ENCODE data around the gene SCARB1. TPM values are rescaled to one million over a fixed set of nuclear protein-coding genes. Genes with fewer than 3 reads are reported as not detected.

SCARB1 gene
- total and polyA plus RNA-seq, 2 donors (not counting 3 experiments of a cell fraction or from before 2014, with no cell fraction given), result 125 to 141 TPM

DNA sequence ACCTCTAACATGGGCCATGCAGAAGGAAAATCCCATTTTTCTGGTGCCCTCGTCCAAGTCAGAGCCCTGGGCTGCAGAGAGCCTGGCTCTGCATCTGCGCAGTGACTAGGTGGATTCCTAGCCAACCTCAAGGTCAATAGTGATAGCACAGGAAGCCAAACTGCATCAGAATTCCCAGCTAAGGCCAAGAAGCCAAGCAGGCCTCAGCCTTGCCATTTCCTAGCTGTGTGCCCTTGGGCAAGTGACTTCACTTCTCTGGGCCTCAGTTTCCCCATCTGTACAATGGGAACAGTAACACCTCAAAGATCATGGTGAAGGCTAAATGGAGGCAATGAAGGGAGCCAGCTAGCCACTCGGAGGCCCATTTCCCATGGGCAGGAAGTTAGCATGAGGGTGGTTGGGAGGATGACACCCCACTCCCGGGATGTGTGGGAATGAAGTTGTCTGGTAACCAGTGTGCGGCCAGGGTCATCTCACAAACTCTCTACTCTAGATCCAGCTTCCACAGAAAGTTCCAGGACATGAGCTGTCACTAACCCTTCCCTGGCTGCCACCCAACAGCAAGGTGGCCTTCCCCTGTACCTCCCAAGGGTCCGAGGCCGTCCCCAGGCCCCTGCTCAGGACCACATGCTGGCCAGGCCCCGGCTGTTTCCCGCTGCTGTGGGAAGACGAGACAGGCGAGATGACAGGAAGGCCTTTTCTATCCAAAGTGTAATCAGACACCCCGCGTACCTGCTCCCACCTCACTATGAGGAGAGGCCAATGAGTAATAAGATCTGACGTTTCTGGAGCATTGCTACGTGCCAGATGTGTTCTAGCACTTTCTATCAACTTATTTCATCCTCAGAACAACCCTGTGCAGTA is 125.7 kb downstream of the SCARB1 start:
- no peak overlapping the region for H3K4me3 ChIP-seq (replicated peaks in 1 of 3; ENCODE audit: insufficient read depth in 1 of 3, low read depth in 1 of 3, low read length in 3 of 3)
- H3K27ac ChIP-seq (ENCODE audit: insufficient read depth, low read depth, low read length), result no peak overlapping the region
- peaks cover 37% of the 10 kb centered on the region for H3K4me1 ChIP-seq (ENCODE audit: control insufficient read depth, extremely low read depth, insufficient read depth, low read length)
- H4K20me1 ChIP-seq (replicated peaks; ENCODE audit: control insufficient read depth, extremely low read depth, insufficient read depth, low read length), result no peaks in the 10 kb centered on the region
- CTCF ChIA-PET, result interaction anchor here (1.3 to 1.6 kb wide), 2 partner anchors 11 to 17 kb away, joined by 3 read pairs; no protein-coding TSS in a partner anchor
- no peaks in the 10 kb centered on the region for H3K79me2 ChIP-seq (ENCODE audit: control insufficient read depth, insufficient read depth, low read length)
- H3K4me2 ChIP-seq (ENCODE audit: insufficient read depth, low read length), result no peak overlapping the region
- dilution Hi-C loops (cut with MboI; ENCODE audit: extremely low pct_ligation_motif_present, low sequenced_read_pairs), result loop anchor here (10.0 kb wide), 1 partner anchor 53 kb away; no protein-coding TSS in a partner anchor
- peaks cover 3% of the 10 kb centered on the region for H3K9me3 ChIP-seq (replicated peaks; ENCODE audit: control insufficient read depth, insufficient read depth, low read length)
- no peak overlapping the region for H3K9ac ChIP-seq (replicated peaks; ENCODE audit: extremely low read depth, insufficient read depth, low read length)
- intact Hi-C loops (cut with micrococcal nuclease), result no loop called here
- no peak for TF ChIP-seq FOS (IDR thresholded peaks at IDR 0.05; ENCODE audit: borderline replicate concordance, insufficient read depth, low read length)
- TF ChIP-seq POLR2AphosphoS5 (IDR thresholded peaks at IDR 0.05; ENCODE audit: insufficient read depth, low read depth, low read length), result no peak
- TF ChIP-seq, protein P1, sequence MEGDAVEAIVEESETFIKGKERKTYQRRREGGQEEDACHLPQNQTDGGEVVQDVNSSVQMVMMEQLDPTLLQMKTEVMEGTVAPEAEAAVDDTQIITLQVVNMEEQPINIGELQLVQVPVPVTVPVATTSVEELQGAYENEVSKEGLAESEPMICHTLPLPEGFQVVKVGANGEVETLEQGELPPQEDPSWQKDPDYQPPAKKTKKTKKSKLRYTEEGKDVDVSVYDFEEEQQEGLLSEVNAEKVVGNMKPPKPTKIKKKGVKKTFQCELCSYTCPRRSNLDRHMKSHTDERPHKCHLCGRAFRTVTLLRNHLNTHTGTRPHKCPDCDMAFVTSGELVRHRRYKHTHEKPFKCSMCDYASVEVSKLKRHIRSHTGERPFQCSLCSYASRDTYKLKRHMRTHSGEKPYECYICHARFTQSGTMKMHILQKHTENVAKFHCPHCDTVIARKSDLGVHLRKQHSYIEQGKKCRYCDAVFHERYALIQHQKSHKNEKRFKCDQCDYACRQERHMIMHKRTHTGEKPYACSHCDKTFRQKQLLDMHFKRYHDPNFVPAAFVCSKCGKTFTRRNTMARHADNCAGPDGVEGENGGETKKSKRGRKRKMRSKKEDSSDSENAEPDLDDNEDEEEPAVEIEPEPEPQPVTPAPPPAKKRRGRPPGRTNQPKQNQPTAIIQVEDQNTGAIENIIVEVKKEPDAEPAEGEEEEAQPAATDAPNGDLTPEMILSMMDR (IDR thresholded peaks at IDR 0.05; ENCODE audit: extremely low read depth in 1 of 2, insufficient read depth in 1 of 2, low read depth in 1 of 2, low read length in 2 of 2), result no peak
- TF ChIP-seq, protein P2, sequence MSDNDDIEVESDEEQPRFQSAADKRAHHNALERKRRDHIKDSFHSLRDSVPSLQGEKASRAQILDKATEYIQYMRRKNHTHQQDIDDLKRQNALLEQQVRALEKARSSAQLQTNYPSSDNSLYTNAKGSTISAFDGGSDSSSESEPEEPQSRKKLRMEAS (IDR thresholded peaks at IDR 0.05; ENCODE audit: insufficient read depth, insufficient read length), result no peak
- no peak for TF ChIP-seq GATA2 (IDR thresholded peaks at IDR 0.05; ENCODE audit: insufficient read depth, insufficient read length, low read depth, low read length)
- TF ChIP-seq POLR2A (IDR thresholded peaks at IDR 0.05; ENCODE audit: low read depth, low read length), result no peak
- no peak for TF ChIP-seq EZH2 (IDR thresholded peaks at IDR 0.05; ENCODE audit: borderline replicate concordance, low read depth, low read length, severe bottlenecking)
- TF ChIP-seq JUN (IDR thresholded peaks at IDR 0.05; ENCODE audit: borderline replicate concordance, insufficient read depth, insufficient read length, low read depth), result no peak
- TF ChIP-seq MYC (IDR thresholded peaks at IDR 0.05; ENCODE audit: low read depth, low read length), result no peak
- H3K36me3 ChIP-seq (ENCODE audit: control insufficient read depth in 2 of 2, extremely low read depth in 1 of 2, insufficient read depth in 2 of 2, low read length in 2 of 2), result no peaks in the 10 kb centered on the region
- no peaks in the 10 kb centered on the region for H3K27me3 ChIP-seq (ENCODE audit: control insufficient read depth in 2 of 2, insufficient read depth in 2 of 2, low read length in 2 of 2)
- H2AFZ ChIP-seq (ENCODE audit: low read depth, low read length), result no peak overlapping the region
- BruUV-seq (replicated peaks), result no TSS peak
- peak; percentile 46 for FAIRE-seq
- no peak for DNase-seq (ENCODE audit: low read depth, low spot score)
- POLR2A ChIA-PET, result no interaction called here
- no peaks in the 10 kb centered on the region for H3K9me1 ChIP-seq (replicated peaks; ENCODE audit: control insufficient read depth, extremely low read depth, insufficient read depth, low read length)
